ENCODE results near the gene ICA1. TPM values are rescaled to one million over a fixed set of nuclear protein-coding genes. Genes with fewer than 3 reads are reported as not detected.

ICA1 gene
- total RNA-seq, 1 donor from 2014 or later = 27.0 TPM

DNA sequence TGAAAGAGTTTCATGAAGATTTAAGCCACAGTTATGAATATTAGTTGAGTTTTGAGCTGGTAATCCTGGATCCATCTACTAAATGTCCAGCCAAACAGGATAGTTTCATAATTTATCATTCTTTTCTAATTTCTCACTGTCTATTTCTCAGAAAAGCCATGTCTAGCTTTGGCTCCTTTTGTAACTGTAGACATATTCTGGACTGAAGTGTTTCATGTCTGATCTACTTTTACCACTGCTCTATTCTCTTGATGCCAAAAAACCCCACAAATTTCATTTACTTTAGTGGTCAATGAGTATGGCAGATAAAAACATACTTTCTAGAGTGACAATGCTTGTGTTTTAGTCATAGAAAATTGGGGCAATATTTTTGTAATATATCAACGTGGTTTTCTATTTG, 61.2 kb downstream of the ICA1 start:
- Histone ChIP-seq H3K27me3 (no peaks in the 10 kb centered on the region), H3K27ac (no peak overlapping the region), H3K36me3 (no peaks in the 10 kb centered on the region), H3K9me3 (no peaks in the 10 kb centered on the region), H3K4me1 (no peaks in the 10 kb centered on the region), H3K4me3 (no peak overlapping the region)
- DNase-seq (no peak), ATAC-seq (no peak)
- TF ChIP-seq, protein P1, sequence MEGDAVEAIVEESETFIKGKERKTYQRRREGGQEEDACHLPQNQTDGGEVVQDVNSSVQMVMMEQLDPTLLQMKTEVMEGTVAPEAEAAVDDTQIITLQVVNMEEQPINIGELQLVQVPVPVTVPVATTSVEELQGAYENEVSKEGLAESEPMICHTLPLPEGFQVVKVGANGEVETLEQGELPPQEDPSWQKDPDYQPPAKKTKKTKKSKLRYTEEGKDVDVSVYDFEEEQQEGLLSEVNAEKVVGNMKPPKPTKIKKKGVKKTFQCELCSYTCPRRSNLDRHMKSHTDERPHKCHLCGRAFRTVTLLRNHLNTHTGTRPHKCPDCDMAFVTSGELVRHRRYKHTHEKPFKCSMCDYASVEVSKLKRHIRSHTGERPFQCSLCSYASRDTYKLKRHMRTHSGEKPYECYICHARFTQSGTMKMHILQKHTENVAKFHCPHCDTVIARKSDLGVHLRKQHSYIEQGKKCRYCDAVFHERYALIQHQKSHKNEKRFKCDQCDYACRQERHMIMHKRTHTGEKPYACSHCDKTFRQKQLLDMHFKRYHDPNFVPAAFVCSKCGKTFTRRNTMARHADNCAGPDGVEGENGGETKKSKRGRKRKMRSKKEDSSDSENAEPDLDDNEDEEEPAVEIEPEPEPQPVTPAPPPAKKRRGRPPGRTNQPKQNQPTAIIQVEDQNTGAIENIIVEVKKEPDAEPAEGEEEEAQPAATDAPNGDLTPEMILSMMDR (IDR thresholded peaks at IDR 0.05) = no peak
- intact Hi-C loops (cut with DNase I) = no loop called here

DNA sequence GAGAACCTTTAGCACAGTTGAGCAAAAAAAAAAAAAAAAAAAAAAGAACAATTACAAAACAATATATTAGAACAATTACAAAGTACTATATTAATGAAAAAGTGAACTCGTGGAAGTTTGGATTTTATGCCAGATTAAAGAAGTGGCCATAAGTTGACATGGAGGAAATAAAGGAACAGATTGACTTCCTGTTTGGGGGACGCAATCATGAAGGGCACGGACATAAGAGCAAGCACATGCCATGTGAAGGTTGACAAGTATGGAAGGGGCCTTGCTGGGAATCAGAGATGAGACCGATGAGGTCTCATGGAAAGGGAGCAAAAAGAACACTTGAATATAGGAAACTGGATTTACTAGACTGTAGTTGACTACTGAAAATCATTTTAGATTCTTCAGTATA, 61.7 kb downstream of the ICA1 start:
- Histone ChIP-seq H3K27me3 (no peaks in the 10 kb centered on the region), H3K4me1 (no peaks in the 10 kb centered on the region), H3K9me3 (no peaks in the 10 kb centered on the region), H3K36me3 (no peaks in the 10 kb centered on the region), H3K4me3 (no peak overlapping the region), H3K27ac (no peak overlapping the region)
- peak; percentile 45 for ATAC-seq
- TF ChIP-seq, protein P1 (IDR thresholded peaks at IDR 0.05) = no peak
- intact Hi-C loops (cut with DNase I) = no loop called here
- no peak for DNase-seq

DNA sequence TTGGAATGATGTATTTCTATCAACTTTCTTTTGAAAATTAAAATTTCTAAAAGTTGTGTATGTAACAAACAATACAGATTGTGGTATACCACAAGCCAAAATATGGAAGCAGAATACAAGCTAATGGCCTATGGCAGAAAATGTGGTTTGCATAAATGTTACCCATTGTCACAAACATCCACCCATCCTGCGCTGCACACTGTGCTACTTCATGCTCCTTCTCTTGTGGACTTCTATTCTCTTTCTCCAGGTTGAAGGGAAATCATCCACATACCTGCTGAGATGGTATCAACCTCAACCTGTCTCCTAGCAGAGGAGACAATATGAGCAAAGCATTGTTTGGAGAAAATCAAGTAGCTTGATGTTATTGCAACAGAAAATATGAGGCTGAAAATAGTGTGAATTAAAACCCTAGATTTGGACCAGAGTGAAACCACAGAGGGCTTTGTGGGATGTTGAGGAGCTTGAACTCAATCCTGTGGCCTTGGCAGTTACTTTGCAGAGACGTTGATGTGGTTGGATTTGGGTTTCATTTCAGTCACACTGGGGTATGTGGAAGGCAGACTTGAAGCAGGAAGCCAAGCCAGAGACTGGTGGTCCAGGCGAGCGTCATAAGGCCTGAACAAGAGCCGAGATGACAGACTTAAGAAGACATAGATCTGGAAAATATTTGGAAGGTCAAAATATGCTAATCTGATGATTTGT, 63.8 kb downstream of the ICA1 start:
- Histone ChIP-seq H3K4me1 (no peaks in the 10 kb centered on the region), H3K36me3 (no peaks in the 10 kb centered on the region), H3K27me3 (no peaks in the 10 kb centered on the region), H3K9me3 (no peaks in the 10 kb centered on the region), H3K4me3 (no peak overlapping the region), H3K27ac (no peak overlapping the region)
- ATAC-seq (no peak), DNase-seq (no peak)
- TF ChIP-seq, protein P1 (IDR thresholded peaks at IDR 0.05) = no peak
- intact Hi-C loops (cut with DNase I) = no loop called here

DNA sequence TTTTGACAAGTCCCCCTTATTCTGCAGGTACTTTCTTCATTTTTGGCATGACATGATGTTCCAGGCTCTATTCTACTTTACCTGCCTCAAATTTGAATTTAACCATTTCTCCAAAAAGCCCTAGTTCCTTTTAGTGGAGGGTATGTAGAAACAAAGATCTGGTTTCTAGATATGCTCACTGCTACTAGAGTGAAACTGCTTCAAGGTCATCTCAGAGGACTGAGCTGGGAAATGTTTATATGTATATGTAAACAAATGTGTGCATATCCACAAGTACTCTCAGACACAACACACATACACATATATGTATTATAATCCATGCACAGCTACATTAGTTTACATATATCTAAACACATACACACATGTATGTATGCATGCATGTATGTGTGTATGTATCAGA, 69.1 kb downstream of the ICA1 start:
- no peaks in the 10 kb centered on the region for H3K36me3 ChIP-seq
- DNase-seq (no peak), ATAC-seq (no peak)
- TF ChIP-seq, protein P1 (IDR thresholded peaks at IDR 0.05) = no peak
- H3K27me3 ChIP-seq = no peaks in the 10 kb centered on the region
- no peak overlapping the region for H3K4me3 ChIP-seq
- H3K4me1 ChIP-seq = no peaks in the 10 kb centered on the region
- intact Hi-C loops (cut with DNase I) = no loop called here
- no peaks in the 10 kb centered on the region for H3K9me3 ChIP-seq
- no peak overlapping the region for H3K27ac ChIP-seq

DNA sequence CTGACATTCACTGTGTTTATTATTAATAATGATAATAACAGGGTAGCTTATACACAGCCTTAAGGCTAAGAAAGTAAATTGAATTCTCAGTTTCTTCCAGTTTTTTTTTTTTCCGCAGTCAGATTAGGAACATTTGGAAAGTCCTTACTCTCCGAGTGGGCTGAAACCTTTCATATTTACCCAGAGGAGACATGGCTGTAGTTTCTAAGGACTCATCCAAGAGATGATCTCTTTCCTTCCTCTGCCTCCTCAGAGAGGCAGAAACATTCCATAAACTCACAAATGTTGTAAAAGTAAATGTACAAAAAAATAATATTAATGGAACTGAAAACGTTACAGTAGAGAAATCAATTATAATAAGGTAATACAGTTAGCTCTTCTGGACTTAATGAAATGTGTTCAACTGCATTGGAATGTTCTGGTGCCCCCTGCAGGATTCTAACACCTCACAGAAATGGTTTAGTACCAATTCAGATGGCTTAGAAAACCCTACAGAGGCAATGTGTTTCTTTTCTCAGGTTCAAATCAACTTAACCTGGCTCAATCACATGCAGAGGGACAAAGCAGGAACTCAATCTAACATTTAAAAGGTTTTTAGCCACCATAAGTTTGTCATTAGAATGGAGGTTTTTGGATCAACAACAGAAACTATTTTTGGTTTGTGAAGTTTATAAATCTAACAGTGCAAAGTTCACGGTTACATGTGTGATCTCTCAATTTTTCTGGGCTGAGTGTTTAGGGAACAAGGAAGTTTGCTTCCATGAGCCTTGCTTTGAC, 71.7 kb downstream of the ICA1 start:
- no peaks in the 10 kb centered on the region for H3K4me1 ChIP-seq
- TF ChIP-seq, protein P1 (IDR thresholded peaks at IDR 0.05) = peak; percentile 71
- ATAC-seq = peak; percentile 76
- no peak overlapping the region for H3K4me3 ChIP-seq
- H3K27me3 ChIP-seq = no peaks in the 10 kb centered on the region
- no peaks in the 10 kb centered on the region for H3K9me3 ChIP-seq
- intact Hi-C loops (cut with DNase I) = no loop called here
- H3K36me3 ChIP-seq = no peaks in the 10 kb centered on the region
- H3K27ac ChIP-seq = no peak overlapping the region
- DNase-seq = no peak

All from upper lobe of right lung (tissue), 1 donor.